Measurements from ENCODE around the gene SPSB3. TPM values are rescaled to one million over a fixed set of nuclear protein-coding genes. Genes with fewer than 3 reads are reported as not detected.

The SPSB3 gene
- total and polyA plus RNA-seq, 2 experiments from 2014 or later = 27.1 to 34.7 TPM

DNA sequence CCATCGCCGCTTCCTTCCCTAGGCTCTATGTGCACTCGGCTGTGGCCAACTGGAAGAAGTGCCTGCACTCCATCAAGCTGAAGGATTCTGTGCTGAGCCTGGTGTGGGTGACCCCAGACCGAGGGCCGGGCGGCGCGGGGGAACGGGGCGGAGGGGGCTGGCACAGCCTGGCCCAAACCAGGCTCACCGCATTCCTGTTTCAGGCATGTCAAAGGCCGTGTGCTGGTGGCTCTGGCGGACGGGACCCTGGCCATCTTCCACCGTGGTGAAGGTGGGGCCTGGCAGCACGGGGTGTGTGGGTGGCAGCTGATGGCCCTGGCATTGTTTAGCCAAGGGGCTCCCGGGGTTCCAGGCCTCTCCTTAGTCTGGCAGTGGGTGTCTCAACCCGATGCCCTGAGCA, 15.7 kb downstream of the SPSB3 start (continued):
- no peak for TF ChIP-seq CREB1 (CRISPR knock-in tag; IDR thresholded peaks at IDR 0.05; ENCODE audit: low read depth)
- TF ChIP-seq POLR2AphosphoS5 (IDR thresholded peaks at IDR 0.05; ENCODE audit: low read depth) = no peak
- TF ChIP-seq EZH2phosphoT487 (IDR thresholded peaks at IDR 0.05; ENCODE audit: unreplicated experiment) = no peak
- TF ChIP-seq, protein P1, sequence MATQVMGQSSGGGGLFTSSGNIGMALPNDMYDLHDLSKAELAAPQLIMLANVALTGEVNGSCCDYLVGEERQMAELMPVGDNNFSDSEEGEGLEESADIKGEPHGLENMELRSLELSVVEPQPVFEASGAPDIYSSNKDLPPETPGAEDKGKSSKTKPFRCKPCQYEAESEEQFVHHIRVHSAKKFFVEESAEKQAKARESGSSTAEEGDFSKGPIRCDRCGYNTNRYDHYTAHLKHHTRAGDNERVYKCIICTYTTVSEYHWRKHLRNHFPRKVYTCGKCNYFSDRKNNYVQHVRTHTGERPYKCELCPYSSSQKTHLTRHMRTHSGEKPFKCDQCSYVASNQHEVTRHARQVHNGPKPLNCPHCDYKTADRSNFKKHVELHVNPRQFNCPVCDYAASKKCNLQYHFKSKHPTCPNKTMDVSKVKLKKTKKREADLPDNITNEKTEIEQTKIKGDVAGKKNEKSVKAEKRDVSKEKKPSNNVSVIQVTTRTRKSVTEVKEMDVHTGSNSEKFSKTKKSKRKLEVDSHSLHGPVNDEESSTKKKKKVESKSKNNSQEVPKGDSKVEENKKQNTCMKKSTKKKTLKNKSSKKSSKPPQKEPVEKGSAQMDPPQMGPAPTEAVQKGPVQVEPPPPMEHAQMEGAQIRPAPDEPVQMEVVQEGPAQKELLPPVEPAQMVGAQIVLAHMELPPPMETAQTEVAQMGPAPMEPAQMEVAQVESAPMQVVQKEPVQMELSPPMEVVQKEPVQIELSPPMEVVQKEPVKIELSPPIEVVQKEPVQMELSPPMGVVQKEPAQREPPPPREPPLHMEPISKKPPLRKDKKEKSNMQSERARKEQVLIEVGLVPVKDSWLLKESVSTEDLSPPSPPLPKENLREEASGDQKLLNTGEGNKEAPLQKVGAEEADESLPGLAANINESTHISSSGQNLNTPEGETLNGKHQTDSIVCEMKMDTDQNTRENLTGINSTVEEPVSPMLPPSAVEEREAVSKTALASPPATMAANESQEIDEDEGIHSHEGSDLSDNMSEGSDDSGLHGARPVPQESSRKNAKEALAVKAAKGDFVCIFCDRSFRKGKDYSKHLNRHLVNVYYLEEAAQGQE (IDR thresholded peaks at IDR 0.05; ENCODE audit: unreplicated experiment) = no peak
- TF ChIP-seq STAT1 (IDR thresholded peaks at IDR 0.05; ENCODE audit: unreplicated experiment) = no peak
- TF ChIP-seq, protein P2, sequence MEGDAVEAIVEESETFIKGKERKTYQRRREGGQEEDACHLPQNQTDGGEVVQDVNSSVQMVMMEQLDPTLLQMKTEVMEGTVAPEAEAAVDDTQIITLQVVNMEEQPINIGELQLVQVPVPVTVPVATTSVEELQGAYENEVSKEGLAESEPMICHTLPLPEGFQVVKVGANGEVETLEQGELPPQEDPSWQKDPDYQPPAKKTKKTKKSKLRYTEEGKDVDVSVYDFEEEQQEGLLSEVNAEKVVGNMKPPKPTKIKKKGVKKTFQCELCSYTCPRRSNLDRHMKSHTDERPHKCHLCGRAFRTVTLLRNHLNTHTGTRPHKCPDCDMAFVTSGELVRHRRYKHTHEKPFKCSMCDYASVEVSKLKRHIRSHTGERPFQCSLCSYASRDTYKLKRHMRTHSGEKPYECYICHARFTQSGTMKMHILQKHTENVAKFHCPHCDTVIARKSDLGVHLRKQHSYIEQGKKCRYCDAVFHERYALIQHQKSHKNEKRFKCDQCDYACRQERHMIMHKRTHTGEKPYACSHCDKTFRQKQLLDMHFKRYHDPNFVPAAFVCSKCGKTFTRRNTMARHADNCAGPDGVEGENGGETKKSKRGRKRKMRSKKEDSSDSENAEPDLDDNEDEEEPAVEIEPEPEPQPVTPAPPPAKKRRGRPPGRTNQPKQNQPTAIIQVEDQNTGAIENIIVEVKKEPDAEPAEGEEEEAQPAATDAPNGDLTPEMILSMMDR (conservative IDR thresholded peaks at IDR 0.05; ENCODE audit: low read depth in 2 of 2) = no peak

DNA sequence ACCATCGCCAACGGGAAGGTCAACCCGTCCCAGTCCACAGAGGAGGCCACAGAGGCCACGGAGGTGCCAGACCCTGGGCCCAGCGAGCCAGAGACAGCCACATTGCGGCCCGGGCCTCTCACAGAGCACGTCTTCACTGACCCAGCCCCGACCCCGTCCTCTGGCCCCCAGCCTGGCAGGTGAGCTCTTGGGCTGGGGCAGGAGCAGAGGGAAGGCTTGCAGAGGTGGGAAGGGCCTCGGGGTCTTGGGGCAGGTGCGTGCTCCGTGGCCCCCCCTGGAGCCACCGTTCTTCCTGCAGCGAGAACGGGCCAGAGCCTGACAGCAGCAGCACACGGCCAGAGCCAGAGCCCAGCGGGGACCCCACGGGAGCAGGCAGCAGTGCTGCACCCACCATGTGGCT, 16.1 kb downstream of the SPSB3 start:
- H3K36me3 Mint-ChIP-seq (ENCODE audit: low read depth) = peaks cover 16% of the 10 kb centered on the region; the same call in 2 of the 3 replicates
- H3K27me3 Mint-ChIP-seq (ENCODE audit: insufficient read depth, low read depth, poor library complexity) = peaks cover 16% of the 10 kb centered on the region
- Histone ChIP-seq H3K4me1 (ENCODE audit: insufficient read depth) (peaks cover 4% of the 10 kb centered on the region), H3K27ac (ENCODE audit: low read depth) (no peak overlapping the region), H3K4me3 (no peak overlapping the region), H3K79me2 (replicated peaks; ENCODE audit: insufficient read depth) (no peaks in the 10 kb centered on the region), H3K27me3 (ENCODE audit: insufficient read depth) (no peaks in the 10 kb centered on the region), H3F3A (replicated peaks; ENCODE audit: low read depth) (peaks cover 8% of the 10 kb centered on the region; the same call in 1 of the 2 replicates), H2AFZ (no peak overlapping the region), H3K36me3 (ENCODE audit: insufficient read depth) (no peaks in the 10 kb centered on the region), H4K20me1 (replicated peaks; ENCODE audit: insufficient read depth) (no peaks in the 10 kb centered on the region; the same call in 1 of the 2 replicates), H3K9me2 (ENCODE audit: insufficient read depth) (no peaks in the 10 kb centered on the region), H3K4me2 (no peak overlapping the region)
- H3K4me3 Mint-ChIP-seq = no peak overlapping the region
- peaks cover 5% of the 10 kb centered on the region for H3K4me1 Mint-ChIP-seq
- no peak for DNase-seq (ENCODE audit: low spot score)
- H3K27ac Mint-ChIP-seq = no peak overlapping the region
- no peaks in the 10 kb centered on the region for H3K9me3 Mint-ChIP-seq
- ATAC-seq = no peak
- TF ChIP-seq, protein P3, sequence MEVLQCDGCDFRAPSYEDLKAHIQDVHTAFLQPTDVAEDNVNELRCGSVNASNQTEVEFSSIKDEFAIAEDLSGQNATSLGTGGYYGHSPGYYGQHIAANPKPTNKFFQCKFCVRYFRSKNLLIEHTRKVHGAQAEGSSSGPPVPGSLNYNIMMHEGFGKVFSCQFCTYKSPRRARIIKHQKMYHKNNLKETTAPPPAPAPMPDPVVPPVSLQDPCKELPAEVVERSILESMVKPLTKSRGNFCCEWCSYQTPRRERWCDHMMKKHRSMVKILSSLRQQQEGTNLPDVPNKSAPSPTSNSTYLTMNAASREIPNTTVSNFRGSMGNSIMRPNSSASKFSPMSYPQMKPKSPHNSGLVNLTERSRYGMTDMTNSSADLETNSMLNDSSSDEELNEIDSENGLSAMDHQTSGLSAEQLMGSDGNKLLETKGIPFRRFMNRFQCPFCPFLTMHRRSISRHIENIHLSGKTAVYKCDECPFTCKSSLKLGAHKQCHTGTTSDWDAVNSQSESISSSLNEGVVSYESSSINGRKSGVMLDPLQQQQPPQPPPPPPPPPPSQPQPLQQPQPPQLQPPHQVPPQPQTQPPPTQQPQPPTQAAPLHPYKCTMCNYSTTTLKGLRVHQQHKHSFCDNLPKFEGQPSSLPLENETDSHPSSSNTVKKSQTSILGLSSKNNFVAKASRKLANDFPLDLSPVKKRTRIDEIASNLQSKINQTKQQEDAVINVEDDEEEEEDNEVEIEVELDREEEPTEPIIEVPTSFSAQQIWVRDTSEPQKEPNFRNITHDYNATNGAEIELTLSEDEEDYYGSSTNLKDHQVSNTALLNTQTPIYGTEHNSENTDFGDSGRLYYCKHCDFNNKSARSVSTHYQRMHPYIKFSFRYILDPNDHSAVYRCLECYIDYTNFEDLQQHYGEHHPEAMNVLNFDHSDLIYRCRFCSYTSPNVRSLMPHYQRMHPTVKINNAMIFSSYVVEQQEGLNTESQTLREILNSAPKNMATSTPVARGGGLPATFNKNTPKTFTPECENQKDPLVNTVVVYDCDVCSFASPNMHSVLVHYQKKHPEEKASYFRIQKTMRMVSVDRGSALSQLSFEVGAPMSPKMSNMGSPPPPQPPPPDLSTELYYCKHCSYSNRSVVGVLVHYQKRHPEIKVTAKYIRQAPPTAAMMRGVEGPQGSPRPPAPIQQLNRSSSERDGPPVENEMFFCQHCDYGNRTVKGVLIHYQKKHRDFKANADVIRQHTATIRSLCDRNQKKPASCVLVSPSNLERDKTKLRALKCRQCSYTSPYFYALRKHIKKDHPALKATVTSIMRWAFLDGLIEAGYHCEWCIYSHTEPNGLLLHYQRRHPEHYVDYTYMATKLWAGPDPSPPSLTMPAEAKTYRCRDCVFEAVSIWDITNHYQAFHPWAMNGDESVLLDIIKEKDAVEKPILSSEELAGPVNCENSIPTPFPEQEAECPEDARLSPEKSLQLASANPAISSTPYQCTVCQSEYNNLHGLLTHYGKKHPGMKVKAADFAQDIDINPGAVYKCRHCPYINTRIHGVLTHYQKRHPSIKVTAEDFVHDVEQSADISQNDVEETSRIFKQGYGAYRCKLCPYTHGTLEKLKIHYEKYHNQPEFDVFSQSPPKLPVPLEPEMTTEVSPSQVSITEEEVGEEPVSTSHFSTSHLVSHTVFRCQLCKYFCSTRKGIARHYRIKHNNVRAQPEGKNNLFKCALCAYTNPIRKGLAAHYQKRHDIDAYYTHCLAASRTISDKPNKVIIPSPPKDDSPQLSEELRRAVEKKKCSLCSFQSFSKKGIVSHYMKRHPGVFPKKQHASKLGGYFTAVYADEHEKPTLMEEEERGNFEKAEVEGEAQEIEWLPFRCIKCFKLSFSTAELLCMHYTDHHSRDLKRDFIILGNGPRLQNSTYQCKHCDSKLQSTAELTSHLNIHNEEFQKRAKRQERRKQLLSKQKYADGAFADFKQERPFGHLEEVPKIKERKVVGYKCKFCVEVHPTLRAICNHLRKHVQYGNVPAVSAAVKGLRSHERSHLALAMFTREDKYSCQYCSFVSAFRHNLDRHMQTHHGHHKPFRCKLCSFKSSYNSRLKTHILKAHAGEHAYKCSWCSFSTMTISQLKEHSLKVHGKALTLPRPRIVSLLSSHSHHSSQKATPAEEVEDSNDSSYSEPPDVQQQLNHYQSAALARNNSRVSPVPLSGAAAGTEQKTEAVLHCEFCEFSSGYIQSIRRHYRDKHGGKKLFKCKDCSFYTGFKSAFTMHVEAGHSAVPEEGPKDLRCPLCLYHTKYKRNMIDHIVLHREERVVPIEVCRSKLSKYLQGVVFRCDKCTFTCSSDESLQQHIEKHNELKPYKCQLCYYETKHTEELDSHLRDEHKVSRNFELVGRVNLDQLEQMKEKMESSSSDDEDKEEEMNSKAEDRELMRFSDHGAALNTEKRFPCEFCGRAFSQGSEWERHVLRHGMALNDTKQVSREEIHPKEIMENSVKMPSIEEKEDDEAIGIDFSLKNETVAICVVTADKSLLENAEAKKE (CRISPR knock-in tag; IDR thresholded peaks at IDR 0.05) = no peak
- TF ChIP-seq, protein P2 (conservative IDR thresholded peaks at IDR 0.05; ENCODE audit: low read depth in 2 of 2) = no peak
- TF ChIP-seq ZNF114 (CRISPR knock-in tag; IDR thresholded peaks at IDR 0.05) = no peak
- TF ChIP-seq EZH2phosphoT487 (IDR thresholded peaks at IDR 0.05; ENCODE audit: unreplicated experiment) = no peak

All from GM23338 (cell line).